Loucy (cell line): ENCODE data around the gene SMIM38.

Source experiments
- EZH2phosphoT487 ChIP-seq: fragments of 200-600 bp; IDR thresholded peaks from 2 replicates; pipeline ENCODE4 v1.6.1; 2018; ENCODE audit warnings: antibody characterized with exemption, mild to moderate bottlenecking, moderate library complexity, borderline replicate concordance
- TF ChIP-seq, protein P1 (sequence below): fragments of 200-600 bp; sonication (generic); conservative IDR thresholded peaks from 2 replicates; pipeline ENCODE4 v1.5.1; 2014; ENCODE audit warnings: mild to moderate bottlenecking, antibody characterized with exemption, low read length

DNA sequence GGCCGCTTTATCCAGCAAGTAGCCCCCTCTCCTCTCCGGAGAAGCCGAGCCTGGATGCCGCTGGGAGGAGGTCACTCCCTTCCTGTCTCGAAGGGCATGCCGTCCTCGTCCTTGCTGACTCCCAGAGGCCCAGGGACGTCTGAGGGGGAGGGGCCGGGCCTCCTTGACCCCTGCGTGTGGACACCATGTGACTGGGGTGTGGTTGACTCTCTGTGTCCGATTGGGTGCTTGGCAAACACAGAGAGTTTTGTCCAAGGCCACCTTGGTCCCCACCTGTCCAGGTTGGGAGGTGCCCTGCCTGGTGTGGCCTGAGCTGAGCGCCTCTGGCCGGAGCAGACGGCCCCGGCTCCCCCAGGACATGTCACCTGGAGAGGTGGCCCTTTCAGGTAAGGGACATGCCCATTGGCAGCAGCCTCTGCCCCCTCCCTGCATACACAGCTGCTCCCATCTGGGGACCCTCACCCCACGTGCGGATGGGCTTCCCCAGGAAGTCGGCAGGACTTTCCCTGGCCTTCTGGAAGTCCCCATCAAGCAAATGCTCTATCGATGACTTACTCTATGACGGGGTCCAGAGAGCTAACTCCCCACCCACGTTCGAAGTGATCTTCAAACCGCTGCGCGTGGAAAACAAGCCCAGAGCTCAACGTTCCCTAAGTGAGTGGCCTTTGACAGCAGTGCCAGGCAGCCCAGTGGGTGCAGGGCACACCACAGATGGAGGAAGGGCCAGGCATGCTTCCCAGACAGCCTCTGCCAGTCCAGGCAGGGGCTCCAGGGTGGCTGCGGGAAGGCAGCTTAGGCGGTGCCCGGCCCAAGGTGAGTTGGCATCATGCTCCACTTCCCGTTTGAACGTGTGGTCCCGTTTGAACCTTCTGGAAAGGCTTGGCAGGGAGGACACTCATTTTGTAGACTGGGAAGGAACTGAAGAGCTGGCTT lies at the start of gene SMIM38:
- TF ChIP-seq, protein P1, sequence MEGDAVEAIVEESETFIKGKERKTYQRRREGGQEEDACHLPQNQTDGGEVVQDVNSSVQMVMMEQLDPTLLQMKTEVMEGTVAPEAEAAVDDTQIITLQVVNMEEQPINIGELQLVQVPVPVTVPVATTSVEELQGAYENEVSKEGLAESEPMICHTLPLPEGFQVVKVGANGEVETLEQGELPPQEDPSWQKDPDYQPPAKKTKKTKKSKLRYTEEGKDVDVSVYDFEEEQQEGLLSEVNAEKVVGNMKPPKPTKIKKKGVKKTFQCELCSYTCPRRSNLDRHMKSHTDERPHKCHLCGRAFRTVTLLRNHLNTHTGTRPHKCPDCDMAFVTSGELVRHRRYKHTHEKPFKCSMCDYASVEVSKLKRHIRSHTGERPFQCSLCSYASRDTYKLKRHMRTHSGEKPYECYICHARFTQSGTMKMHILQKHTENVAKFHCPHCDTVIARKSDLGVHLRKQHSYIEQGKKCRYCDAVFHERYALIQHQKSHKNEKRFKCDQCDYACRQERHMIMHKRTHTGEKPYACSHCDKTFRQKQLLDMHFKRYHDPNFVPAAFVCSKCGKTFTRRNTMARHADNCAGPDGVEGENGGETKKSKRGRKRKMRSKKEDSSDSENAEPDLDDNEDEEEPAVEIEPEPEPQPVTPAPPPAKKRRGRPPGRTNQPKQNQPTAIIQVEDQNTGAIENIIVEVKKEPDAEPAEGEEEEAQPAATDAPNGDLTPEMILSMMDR, result no peak
- TF ChIP-seq EZH2phosphoT487, result no peak
